HCT116 (cell line): ENCODE data around the gene LSM12. TPM values are rescaled to one million over a fixed set of nuclear protein-coding genes. Genes with fewer than 3 reads are reported as not detected.

ENCODE experiments used
- ATAC-seq: fragments of 200-7000 bp; cut with Tn5 transposase; 2 replicates; pipeline ENCODE4 v1.9.1; 2020; ENCODE audit warnings: mild to moderate bottlenecking, moderate library complexity
- BruUV-seq: library from RNA; stranded (reverse); fragments of 400-500 nt; replicated peaks from 2 replicates; lab custom pipeline; 2021; lab: Mats Ljungman, UMichigan
- CTCF ChIA-PET: fragments of 300-600 bp; sonication (Branson Sonifier 250); formaldehyde crosslinking; loops from one replicate; lab custom pipeline; 2021; ENCODE audit warnings: antibody characterized with exemption; lab: Charles Lee
- POLR2A ChIA-PET: fragments of 300-600, 350-600 bp; sonication (Branson Sonifier 250); formaldehyde crosslinking; loops from one replicate; lab custom pipeline; 2021; ENCODE audit warnings: antibody characterized with exemption; lab: Charles Lee
- RAD21 ChIA-PET, 2 experiments: fragments of 300-600 bp; sonication (Branson Sonifier 250); formaldehyde crosslinking; loops; one replicate each; lab custom pipeline; 2023; ENCODE audit warnings: low total read pairs in 2 of 2; ENCODE audit not compliant: uncharacterized antibody in 2 of 2, unreplicated experiment in 2 of 2, low non-redundant PET in 1 of 2; lab: Charles Lee
- DNase-seq: peaks from one replicate; pipeline ENCODE4 v3.0.0-alpha.2; 2010; ENCODE audit warnings: low read depth, low spot score
- H2AFZ ChIP-seq: fragments of 200-600 bp; shearing (Covaris generic), sonication (generic); 2 replicates; pipeline ENCODE4 v1.6.1; 2017; ENCODE audit warnings: low read depth, mixed run types, mixed read lengths, antibody characterized with exemption, low read length; ENCODE audit not compliant: poor library complexity, severe bottlenecking
- H3K27ac ChIP-seq: 2 replicates; pipeline ENCODE4 v1.5.1; 2012; ENCODE audit warnings: low read depth, low read length
- H3K27me3 ChIP-seq: fragments of 200-600 bp; sonication (generic); 2 replicates; pipeline ENCODE4 v1.6.1; 2016; ENCODE audit warnings: mixed run types, low read length, mixed read lengths; ENCODE audit not compliant: insufficient read depth
- H3K36me3 ChIP-seq, 2 experiments: fragments of 200-500 bp in 1 of 2; fragments of 200-600 bp in 1 of 2; sonication (Bioruptor generic) in 1 of 2; sonication (generic) in 1 of 2; 2 replicates each; pipeline versions ENCODE4 v1.5.1 to v1.6.1; 2014 to 2016; ENCODE audit warnings: low read length in 2 of 2, inconsistent platforms in 1 of 2, mixed read lengths in 1 of 2, mixed run types in 1 of 2; ENCODE audit not compliant: insufficient read depth in 2 of 2, control insufficient read depth in 1 of 2
- H3K4me1 ChIP-seq, 2 experiments: fragments of 200-600 bp in 1 of 2; sonication (generic) in 1 of 2; 2 replicates each; pipeline versions ENCODE4 v1.5.1 to v1.6.1; 2012 to 2017; ENCODE audit warnings: low read length in 2 of 2, inconsistent platforms in 1 of 2, mild to moderate bottlenecking in 1 of 2, mixed read lengths in 1 of 2, mixed run types in 1 of 2, moderate library complexity in 1 of 2; ENCODE audit not compliant: insufficient read depth in 2 of 2, control insufficient read depth in 1 of 2
- H3K4me2 ChIP-seq: fragments of 200-600 bp; sonication (generic); 2 replicates; pipeline ENCODE4 v1.6.1; 2017; ENCODE audit warnings: mixed run types, low read length, mixed read lengths
- H3K4me3 ChIP-seq, 2 experiments: fragments of 200-600 bp in 1 of 2; sonication (generic) in 1 of 2; replicated peaks in 1 of 2; 2 replicates each; pipeline ENCODE4 v1.5.1; 2011 to 2016; ENCODE audit warnings: low read length in 2 of 2, control low read depth in 1 of 2, low read depth in 1 of 2, mild to moderate bottlenecking in 1 of 2, mixed read lengths in 1 of 2, mixed run types in 1 of 2
- H3K79me2 ChIP-seq: fragments of 200-600 bp; sonication (generic); 2 replicates; pipeline ENCODE4 v1.6.1; 2017; ENCODE audit warnings: mild to moderate bottlenecking, mixed run types, low read length, moderate library complexity, mixed read lengths; ENCODE audit not compliant: insufficient read depth
- H3K9ac ChIP-seq: fragments of 200-600 bp; sonication (generic); 2 replicates; pipeline ENCODE4 v1.6.1; 2016; ENCODE audit warnings: low read length, mixed read lengths
- H3K9me2 ChIP-seq: fragments of 200-600 bp; sonication (generic), shearing (Covaris generic); 2 replicates; pipeline ENCODE4 v1.6.1; 2017; ENCODE audit warnings: mixed run types, mild to moderate bottlenecking, moderate library complexity; ENCODE audit not compliant: insufficient read depth
- H3K9me3 ChIP-seq, 2 experiments: fragments of 200-500 bp in 1 of 2; fragments of 200-600 bp in 1 of 2; sonication (Bioruptor generic) in 1 of 2; sonication (generic) in 1 of 2; 2 replicates each; pipeline ENCODE4 v1.6.1; 2014 to 2017; ENCODE audit warnings: low read length in 2 of 2, mixed read lengths in 2 of 2, inconsistent platforms in 1 of 2, low read depth in 1 of 2, mild to moderate bottlenecking in 1 of 2, mixed run types in 1 of 2, moderate library complexity in 1 of 2; ENCODE audit not compliant: control insufficient read depth in 1 of 2, insufficient read depth in 1 of 2
- H4K20me1 ChIP-seq: fragments of 200-600 bp; sonication (generic), shearing (Covaris generic); 2 replicates; pipeline ENCODE4 v1.6.1; 2017; ENCODE audit warnings: mixed run types, mild to moderate bottlenecking, moderate library complexity; ENCODE audit not compliant: insufficient read depth
- CBX3 ChIP-seq: IDR thresholded peaks from 2 replicates; pipeline ENCODE4 v1.6.1; 2012; ENCODE audit warnings: low read depth
- EGR1 ChIP-seq: IDR thresholded peaks from 2 replicates; pipeline ENCODE4 v1.6.1; 2012; ENCODE audit warnings: low read depth
- EZH2 ChIP-seq: fragments of 200-600 bp; sonication (generic); IDR thresholded peaks from 2 replicates; pipeline ENCODE4 v1.6.1; 2017; ENCODE audit warnings: antibody characterized with exemption, mixed run types
- EZH2phosphoT487 ChIP-seq: fragments of 200-600 bp; IDR thresholded peaks from 2 replicates; pipeline ENCODE4 v1.6.1; 2018; ENCODE audit warnings: antibody characterized with exemption, borderline replicate concordance
- FOSL1 ChIP-seq: IDR thresholded peaks from 2 replicates; pipeline ENCODE4 v1.6.1; 2012; ENCODE audit warnings: low read depth
- JUND ChIP-seq: IDR thresholded peaks from 2 replicates; pipeline ENCODE4 v1.6.1; 2012
- POLR2A ChIP-seq: IDR thresholded peaks from 2 replicates; pipeline ENCODE4 v1.7.0; 2011; ENCODE audit warnings: borderline replicate concordance; ENCODE audit not compliant: insufficient read depth, insufficient read length; ENCODE audit errors: extremely low read depth
- POLR2AphosphoS5 ChIP-seq: IDR thresholded peaks from 2 replicates; pipeline ENCODE4 v1.6.1; 2011; ENCODE audit warnings: mild to moderate bottlenecking, low read depth, low read length, moderate library complexity
- RAD21 ChIP-seq: IDR thresholded peaks from 2 replicates; pipeline ENCODE4 v1.6.1; 2012; ENCODE audit warnings: low read depth, mild to moderate bottlenecking
- SIN3A ChIP-seq: IDR thresholded peaks from 2 replicates; pipeline ENCODE4 v1.6.1; 2012; ENCODE audit warnings: low read depth
- SP1 ChIP-seq: IDR thresholded peaks from 2 replicates; pipeline ENCODE4 v1.6.1; 2012; ENCODE audit warnings: low read depth
- SRF ChIP-seq: IDR thresholded peaks from 2 replicates; pipeline ENCODE4 v1.6.1; 2012; ENCODE audit warnings: low read depth
- TCF7L2 ChIP-seq: IDR thresholded peaks from 2 replicates; pipeline ENCODE4 v1.7.0; 2011; ENCODE audit warnings: borderline replicate concordance, inconsistent platforms; ENCODE audit not compliant: insufficient read depth, insufficient read length; ENCODE audit errors: extremely low read depth
- ZNF274 ChIP-seq: fragments of 200-500 bp; sonication (Bioruptor generic); IDR thresholded peaks from 2 replicates; pipeline ENCODE4 v1.6.1; 2014; ENCODE audit warnings: mild to moderate bottlenecking, low read depth, low read length, inconsistent platforms
- intact Hi-C: fragments of 100-400 bp; cut with micrococcal nuclease; formaldehyde crosslinking; loops from 2 replicates; pipeline ENCODE4 v1.10.0; 2022
- total RNA-seq: library from RNA; stranded (reverse); gene quantifications from one replicate; pipeline ENCODE4 v1.2.1, GENCODE V29; 2021; ENCODE audit not compliant: unreplicated experiment
- TF ChIP-seq, protein P1 (sequence below): IDR thresholded peaks from 2 replicates; pipeline ENCODE4 v1.6.1; 2012
- TF ChIP-seq, protein P2 (sequence below), 3 experiments: fragments of 200-600 bp in 1 of 3; sonication (generic) in 1 of 3; IDR thresholded peaks in 2 of 3; conservative IDR thresholded peaks in 1 of 3; 2 replicates each; pipeline ENCODE4 v1.5.1; 2012 to 2017; ENCODE audit warnings: low read depth in 2 of 3, low read length in 2 of 3, antibody characterized with exemption in 1 of 3, borderline replicate concordance in 1 of 3, control low read depth in 1 of 3, mild to moderate bottlenecking in 1 of 3, mixed read lengths in 1 of 3, mixed run types in 1 of 3, moderate library complexity in 1 of 3; ENCODE audit not compliant: insufficient read depth in 1 of 3
- TF ChIP-seq, protein P3 (sequence below): IDR thresholded peaks from 2 replicates; pipeline ENCODE4 v1.6.1; 2012
- TF ChIP-seq, protein P4 (sequence below): IDR thresholded peaks from 2 replicates; pipeline ENCODE4 v1.6.1; 2011; ENCODE audit warnings: mild to moderate bottlenecking, low read length, moderate library complexity; ENCODE audit not compliant: insufficient replicate concordance; ENCODE audit errors: extremely low read depth

Gene LSM12
- total RNA-seq, 1 experiment from 2014 or later = 99.6 TPM

DNA sequence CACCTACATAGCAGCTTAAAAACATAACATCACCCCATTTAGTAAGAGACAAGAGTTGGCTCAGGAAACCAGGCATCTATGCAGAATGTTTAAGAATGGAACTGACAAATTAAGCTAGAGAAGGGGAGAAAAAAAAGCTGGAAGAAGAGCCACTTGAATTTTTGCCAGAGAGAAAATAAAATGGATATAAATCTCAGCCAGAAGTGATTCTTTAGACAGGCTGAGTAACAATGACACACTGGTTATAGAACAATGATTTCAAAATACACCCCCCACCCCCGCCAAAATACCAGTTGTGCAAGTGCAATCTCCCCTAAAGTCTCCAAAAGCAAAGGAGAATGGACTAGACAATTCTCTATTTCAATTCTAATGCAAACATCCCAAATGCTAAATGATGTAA is 22.4 kb downstream of the LSM12 start:
- TF ChIP-seq, protein P1, sequence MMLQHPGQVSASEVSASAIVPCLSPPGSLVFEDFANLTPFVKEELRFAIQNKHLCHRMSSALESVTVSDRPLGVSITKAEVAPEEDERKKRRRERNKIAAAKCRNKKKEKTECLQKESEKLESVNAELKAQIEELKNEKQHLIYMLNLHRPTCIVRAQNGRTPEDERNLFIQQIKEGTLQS = no peak
- TF ChIP-seq EZH2phosphoT487 (no peak), POLR2AphosphoS5 (no peak), SIN3A (no peak), TCF7L2 (no peak), EGR1 (no peak), RAD21 (no peak), CBX3 (no peak), ZNF274 (no peak), JUND (no peak), SRF (no peak), POLR2A (no peak), EZH2 (no peak), FOSL1 (no peak), SP1 (no peak)
- TF ChIP-seq, protein P2, sequence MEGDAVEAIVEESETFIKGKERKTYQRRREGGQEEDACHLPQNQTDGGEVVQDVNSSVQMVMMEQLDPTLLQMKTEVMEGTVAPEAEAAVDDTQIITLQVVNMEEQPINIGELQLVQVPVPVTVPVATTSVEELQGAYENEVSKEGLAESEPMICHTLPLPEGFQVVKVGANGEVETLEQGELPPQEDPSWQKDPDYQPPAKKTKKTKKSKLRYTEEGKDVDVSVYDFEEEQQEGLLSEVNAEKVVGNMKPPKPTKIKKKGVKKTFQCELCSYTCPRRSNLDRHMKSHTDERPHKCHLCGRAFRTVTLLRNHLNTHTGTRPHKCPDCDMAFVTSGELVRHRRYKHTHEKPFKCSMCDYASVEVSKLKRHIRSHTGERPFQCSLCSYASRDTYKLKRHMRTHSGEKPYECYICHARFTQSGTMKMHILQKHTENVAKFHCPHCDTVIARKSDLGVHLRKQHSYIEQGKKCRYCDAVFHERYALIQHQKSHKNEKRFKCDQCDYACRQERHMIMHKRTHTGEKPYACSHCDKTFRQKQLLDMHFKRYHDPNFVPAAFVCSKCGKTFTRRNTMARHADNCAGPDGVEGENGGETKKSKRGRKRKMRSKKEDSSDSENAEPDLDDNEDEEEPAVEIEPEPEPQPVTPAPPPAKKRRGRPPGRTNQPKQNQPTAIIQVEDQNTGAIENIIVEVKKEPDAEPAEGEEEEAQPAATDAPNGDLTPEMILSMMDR (IDR thresholded peaks at IDR 0.05 in 2 of 3, conservative IDR thresholded peaks at IDR 0.05 in 1 of 3; ENCODE audit: borderline replicate concordance in 1 of 3, insufficient read depth in 1 of 3, low read depth in 2 of 3, low read length in 2 of 3) = no peak
- TF ChIP-seq, protein P3, sequence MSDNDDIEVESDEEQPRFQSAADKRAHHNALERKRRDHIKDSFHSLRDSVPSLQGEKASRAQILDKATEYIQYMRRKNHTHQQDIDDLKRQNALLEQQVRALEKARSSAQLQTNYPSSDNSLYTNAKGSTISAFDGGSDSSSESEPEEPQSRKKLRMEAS = no peak
- TF ChIP-seq, protein P4, sequence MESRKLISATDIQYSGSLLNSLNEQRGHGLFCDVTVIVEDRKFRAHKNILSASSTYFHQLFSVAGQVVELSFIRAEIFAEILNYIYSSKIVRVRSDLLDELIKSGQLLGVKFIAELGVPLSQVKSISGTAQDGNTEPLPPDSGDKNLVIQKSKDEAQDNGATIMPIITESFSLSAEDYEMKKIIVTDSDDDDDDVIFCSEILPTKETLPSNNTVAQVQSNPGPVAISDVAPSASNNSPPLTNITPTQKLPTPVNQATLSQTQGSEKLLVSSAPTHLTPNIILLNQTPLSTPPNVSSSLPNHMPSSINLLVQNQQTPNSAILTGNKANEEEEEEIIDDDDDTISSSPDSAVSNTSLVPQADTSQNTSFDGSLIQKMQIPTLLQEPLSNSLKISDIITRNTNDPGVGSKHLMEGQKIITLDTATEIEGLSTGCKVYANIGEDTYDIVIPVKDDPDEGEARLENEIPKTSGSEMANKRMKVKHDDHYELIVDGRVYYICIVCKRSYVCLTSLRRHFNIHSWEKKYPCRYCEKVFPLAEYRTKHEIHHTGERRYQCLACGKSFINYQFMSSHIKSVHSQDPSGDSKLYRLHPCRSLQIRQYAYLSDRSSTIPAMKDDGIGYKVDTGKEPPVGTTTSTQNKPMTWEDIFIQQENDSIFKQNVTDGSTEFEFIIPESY = no peak
- TF ChIP-seq, all 23 proteins: peak for 0
- no peaks in the 10 kb centered on the region for H3K9me3 ChIP-seq
- ChIA-PET RAD21 (interaction anchor here in 1 of 2 experiments (0.6 kb wide), 1 partner anchor 676 kb away, joined by 4 read pairs; no protein-coding TSS in a partner anchor), CTCF (interaction anchor here (0.6 to 3.5 kb wide), 2 partner anchors 18 to 100 kb away, joined by 4 to 40 read pairs; no protein-coding TSS in a partner anchor), POLR2A (interaction anchor here (0.9 to 1.3 kb wide), 3 partner anchors 18 to 46 kb away, joined by 3 read pairs; no protein-coding TSS in a partner anchor)
- no peaks in the 10 kb centered on the region for H3K27me3 ChIP-seq
- no peak overlapping the region for H3K27ac ChIP-seq
- H3K79me2 ChIP-seq = peaks cover 92% of the 10 kb centered on the region
- no peak overlapping the region for H3K4me2 ChIP-seq
- H3K36me3 ChIP-seq = peaks cover 14 to 34% of the 10 kb centered on the region in 2 experiments; a peak in 2 of 4 replicates
- H3K9ac ChIP-seq = no peak overlapping the region
- DNase-seq = no peak
- H3K9me2 ChIP-seq = no peaks in the 10 kb centered on the region
- BruUV-seq = TSS peak; percentile 21
- no peaks in the 10 kb centered on the region for H3K4me1 ChIP-seq
- H4K20me1 ChIP-seq = peaks cover 15% of the 10 kb centered on the region; the same call in 1 of the 2 replicates
- H2AFZ ChIP-seq = no peak overlapping the region
- intact Hi-C loops = no loop called here
- no peak overlapping the region for H3K4me3 ChIP-seq
- ATAC-seq = no peak
